ENCODE measurements around the gene PTRH1.

- TF ChIP-seq POLR2AphosphoS5 (IDR thresholded peaks at IDR 0.05) = no peak
- no peak for TF ChIP-seq CTCF (IDR thresholded peaks at IDR 0.05)
- no peak for TF ChIP-seq POLR2A (IDR thresholded peaks at IDR 0.05)
Observed at GRCh38 chr9:127680846-127681245, 34.6 kb downstream of the PTRH1 start.
